Upper lobe of right lung (tissue), 1 donor: ENCODE results near the gene NFIL3. TPM values are rescaled to one million over a fixed set of nuclear protein-coding genes. Genes with fewer than 3 reads are reported as not detected.

Experiments used
- ATAC-seq: fragments of 200-7000 bp; cut with Tn5 transposase; one replicate; pipeline ENCODE4 v1.9.1; 2020; ENCODE audit warnings: mild to moderate bottlenecking, moderate library complexity
- DNase-seq: peaks from one replicate; pipeline ENCODE4 v3.0.0-alpha.2; 2020
- H3K27ac ChIP-seq: fragments of 200-600 bp; one replicate; pipeline ENCODE4 v1.8.0; 2022
- H3K27me3 ChIP-seq: fragments of 200-600 bp; one replicate; pipeline ENCODE4 v1.8.0; 2022; ENCODE audit warnings: mild to moderate bottlenecking
- H3K36me3 ChIP-seq: fragments of 200-600 bp; one replicate; pipeline ENCODE4 v1.8.0; 2022
- H3K4me1 ChIP-seq: fragments of 200-600 bp; one replicate; pipeline ENCODE4 v1.8.0; 2022
- H3K4me3 ChIP-seq: fragments of 200-600 bp; one replicate; pipeline ENCODE4 v1.8.0; 2022; ENCODE audit warnings: mild to moderate bottlenecking
- H3K9me3 ChIP-seq: fragments of 200-600 bp; one replicate; pipeline ENCODE4 v1.8.0; 2022
- CTCF ChIP-seq: fragments of 200-600 bp; IDR thresholded peaks from one replicate; pipeline ENCODE4 v1.8.0; 2022; ENCODE audit warnings: antibody characterized with exemption
- intact Hi-C: fragments of 100-400 bp; cut with DNase I; formaldehyde crosslinking; loops from one replicate; pipeline ENCODE4 v1.11.0; 2022
- total RNA-seq: library from RNA; stranded (reverse); fragmentation: NEBNext Ultra II Directional; extraction: Animal tissue kit (Norgen Biotek cat#: 25700); gene quantifications from one replicate; pipeline ENCODE4 v1.2.1, GENCODE V29; 2021
- donor health status: DM: no; HTN: yes; CAD: no; lungs with severe emphysema.

Gene NFIL3
- total RNA-seq, 1 donor from 2014 or later = 26.2 TPM

- no peak for DNase-seq
Measured at GRCh38 chr9:91410161-91410560, 13.5 kb downstream of the NFIL3 start.

GRCh38 chr9:91408475-91408874 is 15.2 kb downstream of the NFIL3 start:
- H3K27me3 ChIP-seq = no peaks in the 10 kb centered on the region
- TF ChIP-seq CTCF = no peak
- no peak overlapping the region for H3K4me3 ChIP-seq
- H3K9me3 ChIP-seq = no peaks in the 10 kb centered on the region
- H3K27ac ChIP-seq = no peak overlapping the region
- intact Hi-C loops = no loop called here
- DNase-seq (no peak), ATAC-seq (no peak)
- H3K36me3 ChIP-seq = peaks cover 20% of the 10 kb centered on the region
- peaks cover 13% of the 10 kb centered on the region for H3K4me1 ChIP-seq

More at GRCh38 chr9:91410161-91410560, 13.5 kb downstream of the NFIL3 start:
- no peak overlapping the region for H3K4me3 ChIP-seq
- peaks cover 12% of the 10 kb centered on the region for H3K4me1 ChIP-seq
- no peak for TF ChIP-seq CTCF
- H3K27ac ChIP-seq = no peak overlapping the region
- H3K9me3 ChIP-seq = no peaks in the 10 kb centered on the region
- no peaks in the 10 kb centered on the region for H3K27me3 ChIP-seq
- ATAC-seq = no peak
- intact Hi-C loops = no loop called here
- peaks cover 20% of the 10 kb centered on the region for H3K36me3 ChIP-seq

- Histone ChIP-seq H3K36me3 (peaks cover 20% of the 10 kb centered on the region), H3K27me3 (no peaks in the 10 kb centered on the region), H3K4me3 (no peak overlapping the region), H3K4me1 (peaks cover 18% of the 10 kb centered on the region), H3K27ac (no peak overlapping the region), H3K9me3 (no peaks in the 10 kb centered on the region)
- intact Hi-C loops = no loop called here
- no peak for DNase-seq
- peak; percentile 76 for ATAC-seq
- TF ChIP-seq CTCF = no peak
Measured at GRCh38 chr9:91407580-91408318, 15.9 kb downstream of the NFIL3 start.

GRCh38 chr9:91405343-91406077 is 18.1 kb downstream of the NFIL3 start:
- Histone ChIP-seq H3K36me3 (peaks cover 18% of the 10 kb centered on the region), H3K27ac (no peak overlapping the region), H3K27me3 (no peaks in the 10 kb centered on the region), H3K4me1 (peaks cover 7% of the 10 kb centered on the region), H3K4me3 (no peak overlapping the region), H3K9me3 (no peaks in the 10 kb centered on the region)
- intact Hi-C loops = no loop called here
- no peak for TF ChIP-seq CTCF
- ATAC-seq (no peak), DNase-seq (no peak)

GRCh38 chr9:91403665-91404543 is 19.7 kb downstream of the NFIL3 start:
- Histone ChIP-seq H3K27ac (no peak overlapping the region), H3K4me1 (peaks cover 7% of the 10 kb centered on the region), H3K9me3 (no peaks in the 10 kb centered on the region), H3K27me3 (no peaks in the 10 kb centered on the region), H3K4me3 (no peak overlapping the region), H3K36me3 (peaks cover 2% of the 10 kb centered on the region)
- intact Hi-C loops = no loop called here
- DNase-seq (no peak), ATAC-seq (no peak)
- no peak for TF ChIP-seq CTCF
